Liver (tissue), 2 donors: ENCODE results near the gene MMP8.

Experiments
- TF ChIP-seq, protein P1 (sequence below): IDR thresholded peaks from 2 replicates; pipeline ENCODE4 v1.6.1; 2016; ENCODE audit warnings: antibody characterized with exemption, mild to moderate bottlenecking
- TF ChIP-seq, protein P2 (sequence below): fragments of 150-350 bp; IDR thresholded peaks from 2 replicates; pipeline ENCODE4 v1.5.1; 2017; ENCODE audit warnings: improper control_type of control experiment, low read depth, low read length; ENCODE audit not compliant: missing input control
- donor health status: healthy.

DNA sequence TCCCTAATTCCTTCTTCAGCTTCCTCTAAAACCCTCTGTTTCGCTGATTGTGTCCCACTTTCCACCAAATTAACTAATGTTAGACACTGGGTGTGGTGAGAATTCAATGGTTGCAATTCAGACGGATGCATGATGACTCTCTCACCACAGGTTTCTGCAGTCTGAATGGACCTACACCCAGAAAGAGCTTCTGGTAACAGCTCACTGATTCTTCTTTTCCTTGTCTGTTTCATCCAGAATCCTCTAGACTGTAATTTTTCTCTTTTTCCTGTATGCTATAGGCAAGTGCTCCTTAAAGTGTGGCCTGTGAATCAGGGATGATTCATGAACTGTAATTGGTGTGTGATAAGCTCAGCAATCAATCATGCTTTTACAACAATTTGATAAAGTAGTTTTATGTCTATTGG lies 37.6 kb upstream of the MMP8 start:
- TF ChIP-seq, protein P1, sequence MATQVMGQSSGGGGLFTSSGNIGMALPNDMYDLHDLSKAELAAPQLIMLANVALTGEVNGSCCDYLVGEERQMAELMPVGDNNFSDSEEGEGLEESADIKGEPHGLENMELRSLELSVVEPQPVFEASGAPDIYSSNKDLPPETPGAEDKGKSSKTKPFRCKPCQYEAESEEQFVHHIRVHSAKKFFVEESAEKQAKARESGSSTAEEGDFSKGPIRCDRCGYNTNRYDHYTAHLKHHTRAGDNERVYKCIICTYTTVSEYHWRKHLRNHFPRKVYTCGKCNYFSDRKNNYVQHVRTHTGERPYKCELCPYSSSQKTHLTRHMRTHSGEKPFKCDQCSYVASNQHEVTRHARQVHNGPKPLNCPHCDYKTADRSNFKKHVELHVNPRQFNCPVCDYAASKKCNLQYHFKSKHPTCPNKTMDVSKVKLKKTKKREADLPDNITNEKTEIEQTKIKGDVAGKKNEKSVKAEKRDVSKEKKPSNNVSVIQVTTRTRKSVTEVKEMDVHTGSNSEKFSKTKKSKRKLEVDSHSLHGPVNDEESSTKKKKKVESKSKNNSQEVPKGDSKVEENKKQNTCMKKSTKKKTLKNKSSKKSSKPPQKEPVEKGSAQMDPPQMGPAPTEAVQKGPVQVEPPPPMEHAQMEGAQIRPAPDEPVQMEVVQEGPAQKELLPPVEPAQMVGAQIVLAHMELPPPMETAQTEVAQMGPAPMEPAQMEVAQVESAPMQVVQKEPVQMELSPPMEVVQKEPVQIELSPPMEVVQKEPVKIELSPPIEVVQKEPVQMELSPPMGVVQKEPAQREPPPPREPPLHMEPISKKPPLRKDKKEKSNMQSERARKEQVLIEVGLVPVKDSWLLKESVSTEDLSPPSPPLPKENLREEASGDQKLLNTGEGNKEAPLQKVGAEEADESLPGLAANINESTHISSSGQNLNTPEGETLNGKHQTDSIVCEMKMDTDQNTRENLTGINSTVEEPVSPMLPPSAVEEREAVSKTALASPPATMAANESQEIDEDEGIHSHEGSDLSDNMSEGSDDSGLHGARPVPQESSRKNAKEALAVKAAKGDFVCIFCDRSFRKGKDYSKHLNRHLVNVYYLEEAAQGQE, result no peak
- TF ChIP-seq, protein P2, sequence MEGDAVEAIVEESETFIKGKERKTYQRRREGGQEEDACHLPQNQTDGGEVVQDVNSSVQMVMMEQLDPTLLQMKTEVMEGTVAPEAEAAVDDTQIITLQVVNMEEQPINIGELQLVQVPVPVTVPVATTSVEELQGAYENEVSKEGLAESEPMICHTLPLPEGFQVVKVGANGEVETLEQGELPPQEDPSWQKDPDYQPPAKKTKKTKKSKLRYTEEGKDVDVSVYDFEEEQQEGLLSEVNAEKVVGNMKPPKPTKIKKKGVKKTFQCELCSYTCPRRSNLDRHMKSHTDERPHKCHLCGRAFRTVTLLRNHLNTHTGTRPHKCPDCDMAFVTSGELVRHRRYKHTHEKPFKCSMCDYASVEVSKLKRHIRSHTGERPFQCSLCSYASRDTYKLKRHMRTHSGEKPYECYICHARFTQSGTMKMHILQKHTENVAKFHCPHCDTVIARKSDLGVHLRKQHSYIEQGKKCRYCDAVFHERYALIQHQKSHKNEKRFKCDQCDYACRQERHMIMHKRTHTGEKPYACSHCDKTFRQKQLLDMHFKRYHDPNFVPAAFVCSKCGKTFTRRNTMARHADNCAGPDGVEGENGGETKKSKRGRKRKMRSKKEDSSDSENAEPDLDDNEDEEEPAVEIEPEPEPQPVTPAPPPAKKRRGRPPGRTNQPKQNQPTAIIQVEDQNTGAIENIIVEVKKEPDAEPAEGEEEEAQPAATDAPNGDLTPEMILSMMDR, result no peak
